Measurements from ENCODE around the gene SH3BGR. TPM values are rescaled to one million over a fixed set of nuclear protein-coding genes. Genes with fewer than 3 reads are reported as not detected.

The SH3BGR gene
- total and polyA plus RNA-seq, 2 of the 4 experiments (the other 2 are of a cell fraction) = 1.6 to 2.0 TPM

DNA sequence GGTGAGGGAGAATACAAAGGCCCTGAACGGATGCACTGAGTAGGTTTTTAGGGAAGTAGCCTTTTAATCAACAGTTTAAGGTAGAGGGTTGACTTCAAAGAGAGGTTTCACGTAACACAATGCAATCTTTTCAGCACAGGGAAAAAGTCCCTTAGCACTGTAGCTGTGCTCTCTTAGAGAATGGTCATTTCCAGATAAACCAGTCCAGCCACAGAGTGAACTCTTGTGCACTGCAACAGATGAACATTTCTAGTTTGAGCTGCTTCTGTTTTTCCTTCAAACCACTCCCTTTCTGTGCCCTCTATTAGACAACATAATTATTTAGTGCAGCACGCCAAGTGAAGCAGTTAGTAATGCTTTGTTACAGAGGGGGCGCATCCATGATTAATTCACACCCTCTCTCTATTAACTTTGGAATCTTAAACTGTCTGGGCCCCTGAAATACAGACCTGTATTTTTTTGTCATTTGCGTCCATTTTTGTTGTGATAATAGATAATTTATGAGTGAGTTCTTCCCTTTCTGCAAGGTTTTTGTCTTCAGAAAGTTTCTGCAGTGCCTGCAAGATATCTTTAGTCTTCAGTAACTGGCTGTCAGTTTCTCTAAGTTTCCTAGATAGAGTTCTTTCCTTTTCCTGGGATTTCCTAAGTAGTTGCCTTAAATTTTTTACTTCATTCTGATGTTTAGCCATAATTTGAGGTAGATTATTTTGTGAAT is 29.1 kb upstream of the SH3BGR start:
- Histone ChIP-seq H4K8ac (ENCODE audit: low read depth in 2 of 2, low read length in 2 of 2) (no peak overlapping the region), H3K14ac (replicated peaks; ENCODE audit: low read depth, low read length) (no peak overlapping the region), H3K79me1 (ENCODE audit: low read depth in 1 of 2, low read length in 2 of 2) (no peaks in the 10 kb centered on the region), H3K4me2 (ENCODE audit: low read depth, low read length) (no peak overlapping the region), H3K4ac (ENCODE audit: low read depth, low read length) (no peak overlapping the region), H2AFZ (replicated peaks; ENCODE audit: low read length, poor library complexity) (no peak overlapping the region), H3K27ac (ENCODE audit: insufficient read depth, low read length) (no peak overlapping the region), H2BK20ac (ENCODE audit: low read depth, low read length) (no peak overlapping the region), H2AK9ac (replicated peaks; ENCODE audit: low read depth, low read length, poor library complexity) (no peak overlapping the region), H4K20me1 (ENCODE audit: insufficient read depth, low read length) (no peaks in the 10 kb centered on the region), H3K56ac (ENCODE audit: extremely low read depth, insufficient read depth, low read length) (no peak overlapping the region), H3K18ac (ENCODE audit: low read depth, low read length) (no peak overlapping the region), H3K36me3 (ENCODE audit: control insufficient read depth, insufficient read depth, low read length) (no peaks in the 10 kb centered on the region), H3K27me3 (ENCODE audit: control insufficient read depth, insufficient read depth, low read length) (no peaks in the 10 kb centered on the region), H2AK5ac (ENCODE audit: low read depth, low read length) (no peak overlapping the region), H3K23ac (ENCODE audit: low read depth, low read length) (no peak overlapping the region), H2BK5ac (ENCODE audit: low read depth, low read length, poor library complexity, severe bottlenecking) (no peak overlapping the region), H2BK120ac (ENCODE audit: low read depth, low read length) (no peak overlapping the region), H3K9ac (ENCODE audit: low read depth, low read length) (no peak overlapping the region), H4K5ac (ENCODE audit: low read depth, low read length) (no peak overlapping the region), H4K91ac (ENCODE audit: insufficient read depth, low read depth, low read length) (no peak overlapping the region), H3K4me3 (ENCODE audit: insufficient read depth, low read depth, low read length) (no peak overlapping the region), H3K9me1 (ENCODE audit: insufficient read depth, low read length) (no peaks in the 10 kb centered on the region), H3K9me3 (ENCODE audit: control insufficient read depth, insufficient read depth, low read length) (no peaks in the 10 kb centered on the region), H2BK15ac (ENCODE audit: low read depth, low read length) (no peak overlapping the region), H3K4me1 (ENCODE audit: control insufficient read depth, insufficient read depth, low read length) (no peaks in the 10 kb centered on the region)
- ChIA-PET CTCF (interaction anchor here (2.3 kb wide), 1 partner anchor 19 kb away, joined by 7 read pairs; no protein-coding TSS in a partner anchor), POLR2A (ENCODE audit: unreplicated experiment) (no interaction called here)
- DNase-seq = no peak
- no CpG with 5 or more reads among the region's 5 CpGs for WGBS, 2 experiments (ENCODE audit: extremely low coverage in 2 of 2, insufficient read length in 1 of 2)
- ATAC-seq (ENCODE audit: low read depth) = no peak
- dilution Hi-C loops (cut with HindIII; ENCODE audit: low sequenced_read_pairs, unreplicated experiment) (no loop called here), in situ Hi-C loops (cut with MboI; ENCODE audit: low sequenced_read_pairs) (no loop called here), intact Hi-C loops (cut with micrococcal nuclease) (no loop called here)
- BruUV-seq (replicated peaks) = no TSS peak
- TF ChIP-seq RAD21 (IDR thresholded peaks at IDR 0.05; ENCODE audit: low read length) (no peak), MXI1 (IDR thresholded peaks at IDR 0.05; ENCODE audit: borderline replicate concordance, low read depth, low read length) (no peak), ELK1 (IDR thresholded peaks at IDR 0.05; ENCODE audit: borderline replicate concordance, low read depth, low read length) (no peak), RFX5 (IDR thresholded peaks at IDR 0.05; ENCODE audit: low read depth, low read length) (no peak), CEBPB (IDR thresholded peaks at IDR 0.05; ENCODE audit: low read depth, low read length) (no peak), RCOR1 (IDR thresholded peaks at IDR 0.05; ENCODE audit: insufficient replicate concordance, low read length) (no peak), BHLHE40 (IDR thresholded peaks at IDR 0.05; ENCODE audit: low read depth, low read length) (no peak), SMC3 (IDR thresholded peaks at IDR 0.05; ENCODE audit: low read depth, low read length) (no peak), NFE2L2 (IDR thresholded peaks at IDR 0.05; ENCODE audit: low read depth, low read length) (no peak), CHD1 (IDR thresholded peaks at IDR 0.05; ENCODE audit: low read depth, low read length) (no peak), MAZ (IDR thresholded peaks at IDR 0.05; ENCODE audit: borderline replicate concordance, low read depth, low read length) (no peak), CTCF (conservative IDR thresholded peaks at IDR 0.05; ENCODE audit: low read depth, low read length) (no peak), USF2 (IDR thresholded peaks at IDR 0.05; ENCODE audit: low read depth, low read length) (no peak), POLR2A (IDR thresholded peaks at IDR 0.05; ENCODE audit: low read depth, low read length) (no peak), MAFK (IDR thresholded peaks at IDR 0.05; ENCODE audit: low read depth, low read length) (no peak)

Measured in IMR-90 (cell line).